NT2/D1 (cell line): ENCODE data around the gene CD27.
A peak's percentile ranks its signal among the peaks of the same experiment; 100 is the strongest.
"Not testable (repeated sequence)": the region's sequence is repeated elsewhere in the genome, so short reads cannot be mapped to it uniquely, and the experiment has no call there.

Source experiments
- DNase-seq: peaks from one replicate; pipeline ENCODE4 v3.0.0-alpha.2; 2011; ENCODE audit warnings: low read depth, low spot score
- H3K27me3 ChIP-seq: 2 replicates; pipeline ENCODE4 v1.6.0; 2011; ENCODE audit warnings: mild to moderate bottlenecking; ENCODE audit not compliant: insufficient read length, insufficient read depth
- H3K36me3 ChIP-seq: 2 replicates; pipeline ENCODE4 v1.6.1; 2011; ENCODE audit warnings: mild to moderate bottlenecking, low read length, mixed read lengths; ENCODE audit not compliant: insufficient read depth, insufficient read length
- H3K4me1 ChIP-seq: 2 replicates; pipeline ENCODE4 v1.5.1; 2011; ENCODE audit not compliant: insufficient read depth, insufficient read length
- H3K4me3 ChIP-seq: 2 replicates; pipeline ENCODE4 v1.5.1; 2011; ENCODE audit warnings: low read depth; ENCODE audit not compliant: insufficient read length
- H3K9ac ChIP-seq: 2 replicates; pipeline ENCODE4 v1.6.0; 2011; ENCODE audit warnings: low read depth; ENCODE audit not compliant: insufficient read length
- H3K9me3 ChIP-seq: 2 replicates; pipeline ENCODE4 v1.5.1; 2011; ENCODE audit warnings: mild to moderate bottlenecking, low read length; ENCODE audit not compliant: insufficient read depth
- SUZ12 ChIP-seq: IDR thresholded peaks from 2 replicates; pipeline ENCODE4 v1.6.1; 2011; ENCODE audit not compliant: insufficient read length, insufficient read depth; ENCODE audit errors: extremely low read depth
- YY1 ChIP-seq: IDR thresholded peaks from 2 replicates; pipeline ENCODE4 v1.6.1; 2011; ENCODE audit not compliant: insufficient read length, insufficient read depth
- ZNF274 ChIP-seq: IDR thresholded peaks from 2 replicates; pipeline ENCODE4 v1.6.1; 2011; ENCODE audit warnings: mild to moderate bottlenecking, low read depth, low read length

CD27 gene

DNA sequence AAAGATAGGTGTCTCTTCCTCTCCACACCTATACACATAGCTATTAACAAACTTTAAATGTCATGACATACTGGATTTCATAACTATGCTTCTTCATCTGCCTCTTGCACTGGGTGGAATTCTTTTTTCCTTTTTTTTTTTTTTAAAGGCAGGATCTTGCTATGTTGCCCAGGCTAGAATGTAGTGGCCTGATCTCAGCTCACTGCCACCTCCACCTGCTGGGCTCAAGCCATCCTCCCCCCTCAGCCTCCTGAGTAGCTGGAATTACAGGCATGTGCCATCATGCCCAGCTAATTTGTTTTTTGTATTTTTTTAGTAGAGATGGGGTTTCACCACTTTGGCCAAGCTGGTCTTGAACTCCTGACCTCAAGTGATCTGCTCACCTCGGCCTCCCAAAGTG lies 43.5 kb downstream of the CD27 start:
- Histone ChIP-seq H3K36me3 (peaks cover 26% of the 10 kb centered on the region), H3K9me3 (no peaks in the 10 kb centered on the region), H3K27me3 (no peaks in the 10 kb centered on the region), H3K4me1 (peaks cover 3% of the 10 kb centered on the region), H3K4me3 (no peak overlapping the region), H3K9ac (no peak overlapping the region)
- DNase-seq: no peak
- TF ChIP-seq ZNF274 (no peak), YY1 (no peak), SUZ12 (no peak)

DNA sequence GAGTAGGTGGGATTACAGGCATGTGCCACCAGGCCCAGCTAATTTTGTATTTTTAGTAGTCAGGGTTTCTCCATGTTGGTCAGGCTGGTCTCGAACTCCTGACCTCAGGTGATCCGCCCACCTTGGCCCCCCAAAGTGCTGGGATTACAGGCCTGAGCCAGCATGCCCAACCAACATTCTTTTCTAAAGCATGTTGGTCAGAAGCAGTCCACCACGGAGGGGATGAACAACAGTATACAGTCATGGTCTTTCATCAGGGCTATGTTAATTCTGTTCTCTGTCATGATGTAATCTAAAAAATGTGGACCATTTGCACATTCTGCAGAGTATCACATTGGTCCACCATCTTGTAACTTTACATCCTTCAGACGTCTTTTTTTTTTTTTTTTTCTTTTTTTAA lies 44.7 kb downstream of the CD27 start:
- H3K4me1 ChIP-seq: peaks cover 3% of the 10 kb centered on the region
- DNase-seq: no peak
- H3K27me3 ChIP-seq: no peaks in the 10 kb centered on the region
- H3K36me3 ChIP-seq: peaks cover 26% of the 10 kb centered on the region
- no peaks in the 10 kb centered on the region for H3K9me3 ChIP-seq
- no peak overlapping the region for H3K9ac ChIP-seq
- no peak overlapping the region for H3K4me3 ChIP-seq
- TF ChIP-seq SUZ12: no peak
- TF ChIP-seq ZNF274: no peak
- no peak for TF ChIP-seq YY1

DNA sequence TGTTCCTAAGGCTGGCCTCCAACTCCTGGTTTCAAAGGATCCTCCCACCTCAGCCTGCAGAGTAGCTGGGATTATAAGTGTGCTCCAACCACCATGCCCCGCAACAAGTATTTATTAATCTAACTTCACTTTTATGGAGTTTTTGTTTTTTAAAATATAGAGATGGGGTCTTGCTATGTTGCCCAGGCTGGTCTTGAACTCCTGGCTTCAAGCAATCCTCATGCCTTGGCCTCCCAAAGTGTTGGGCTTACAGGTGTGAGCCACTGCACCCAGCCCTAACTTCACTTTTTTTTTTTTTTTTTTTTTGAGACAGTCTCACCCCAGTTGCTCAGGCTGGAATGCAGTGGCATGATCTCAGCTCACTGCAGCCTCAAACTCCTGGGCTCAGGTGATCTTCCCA lies 45.9 kb downstream of the CD27 start:
- H3K4me3 ChIP-seq, H3K9me3 ChIP-seq, H3K9ac ChIP-seq, DNase-seq, H3K4me1 ChIP-seq, H3K27me3 ChIP-seq: not testable (repeated sequence)
- peaks cover 35% of the 10 kb centered on the region for H3K36me3 ChIP-seq

DNA sequence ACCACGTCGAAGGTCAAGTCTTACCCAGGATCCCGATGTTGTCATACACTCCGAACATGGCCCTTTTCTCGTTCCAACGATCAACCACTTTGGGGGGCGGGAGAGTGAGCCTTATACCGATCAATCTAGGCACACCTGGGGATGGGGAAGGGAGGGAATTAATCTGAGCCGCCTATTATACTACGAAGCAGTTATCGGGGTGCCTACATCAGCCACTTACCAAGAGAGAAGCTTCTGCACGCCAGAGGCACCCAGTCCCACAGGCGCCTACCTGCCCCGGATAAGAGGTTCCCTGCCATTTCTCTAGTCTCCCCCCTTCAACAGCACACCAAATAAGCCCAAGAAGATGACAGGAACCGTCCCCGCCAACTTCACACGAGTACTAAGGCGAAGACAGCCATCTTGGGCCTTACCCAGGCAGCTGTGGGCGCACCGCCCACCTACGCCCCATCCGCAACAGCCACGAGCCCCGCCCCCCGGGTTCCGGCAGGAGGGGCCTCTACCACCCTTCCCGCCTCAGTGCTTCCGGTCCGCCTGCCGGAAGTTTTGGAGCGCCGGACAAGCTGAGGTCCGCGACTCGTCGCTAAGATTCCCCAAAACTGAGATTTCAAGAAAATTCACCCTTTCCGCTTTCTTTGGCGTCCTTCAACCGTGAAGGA lies 48.2 kb downstream of the CD27 start, which contains the start of gene MRPL51:
MRPL51 (minus strand) TSS at position 425 of the 659 bp plus-strand sequence; CDS start at position 299, 126 bp downstream.
- Histone ChIP-seq H3K27me3 (no peaks in the 10 kb centered on the region), H3K36me3 (peaks cover 55% of the 10 kb centered on the region), H3K9me3 (no peaks in the 10 kb centered on the region), H3K9ac (peak within 1 kb of the TSS; percentile 97), H3K4me3 (peak within 1 kb of the TSS; percentile 98), H3K4me1 (peaks cover 3% of the 10 kb centered on the region)
- peak; percentile 81 for TF ChIP-seq YY1
- no peak for TF ChIP-seq SUZ12
- no peak for TF ChIP-seq ZNF274
- peak; percentile 100 for DNase-seq

DNA sequence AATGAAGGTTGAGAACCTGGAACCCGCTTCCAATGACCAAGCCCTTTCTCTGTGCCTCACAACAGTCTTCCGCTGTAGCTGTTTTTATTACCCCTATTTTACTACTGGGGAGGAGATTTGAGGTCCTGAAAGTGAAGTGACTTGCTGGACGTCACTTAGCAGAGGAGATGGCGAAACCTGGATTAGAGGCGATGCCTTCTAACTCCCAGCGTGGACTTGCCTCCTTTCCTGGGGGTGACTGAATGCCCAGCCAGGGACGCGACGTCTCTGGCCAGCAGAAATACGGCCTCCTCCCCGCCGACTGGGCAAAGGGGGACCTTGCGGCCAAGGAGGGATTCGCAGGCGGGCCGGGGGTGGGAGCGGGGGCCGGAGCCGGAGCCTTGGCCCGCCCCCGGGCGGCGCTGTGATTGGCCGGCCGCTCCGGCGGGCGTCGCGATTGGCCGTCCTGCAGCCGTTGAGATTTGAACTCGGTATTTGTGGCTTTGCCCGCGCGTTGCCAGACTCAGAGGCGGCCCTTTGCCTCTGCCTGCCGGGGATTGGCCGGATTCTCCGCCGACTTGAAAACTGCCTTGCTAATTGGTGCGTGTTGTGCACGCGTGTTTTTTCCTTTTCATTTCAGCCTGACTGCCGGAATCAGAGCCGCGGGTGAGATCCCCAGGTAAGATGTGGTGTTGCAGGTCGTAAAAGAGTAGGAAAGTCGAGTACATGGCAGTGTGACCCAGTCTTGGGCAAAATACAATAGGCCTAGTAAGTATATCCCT lies 48.9 kb downstream of the CD27 start, which contains the start of gene NCAPD2:
NCAPD2 (plus strand) TSS at position 606 of the 761 bp plus-strand sequence. CDS start 997 bp downstream, outside the sequence.
- no peaks in the 10 kb centered on the region for H3K9me3 ChIP-seq
- H3K9ac ChIP-seq: peak within 1 kb of the TSS; percentile 97
- peaks cover 62% of the 10 kb centered on the region for H3K36me3 ChIP-seq
- TF ChIP-seq ZNF274 (no peak), YY1 (no peak), SUZ12 (no peak)
- no peaks in the 10 kb centered on the region for H3K27me3 ChIP-seq
- DNase-seq: peak; percentile 100
- H3K4me3 ChIP-seq: peak within 1 kb of the TSS; percentile 98
- peaks cover 3% of the 10 kb centered on the region for H3K4me1 ChIP-seq

DNA sequence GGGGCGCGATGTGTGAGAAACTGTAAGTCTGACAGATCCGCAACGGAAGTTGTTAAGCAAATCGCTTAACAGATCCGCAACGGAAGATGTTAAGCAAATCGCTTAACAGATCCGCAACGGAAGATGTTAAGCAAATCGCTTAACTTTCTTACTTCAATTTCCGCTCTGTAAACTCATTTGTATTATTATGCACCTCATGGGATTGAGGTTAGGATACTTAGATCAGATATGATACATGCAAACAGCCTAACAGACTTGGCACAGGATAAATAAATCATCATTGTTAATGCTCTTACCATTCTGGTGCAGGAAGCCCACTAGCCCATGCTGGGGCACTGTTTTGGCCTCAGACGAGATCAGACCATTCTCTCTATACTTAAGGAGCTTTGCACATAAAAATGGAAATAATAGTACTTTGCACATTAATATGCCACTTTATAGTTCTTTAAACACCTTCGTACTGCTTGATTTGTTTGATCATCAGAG lies 49.5 kb downstream of the CD27 start:
- no peak for DNase-seq
- Histone ChIP-seq H3K36me3 (peaks cover 69% of the 10 kb centered on the region), H3K4me3 (peak overlapping the region; percentile 98), H3K27me3 (no peaks in the 10 kb centered on the region), H3K9ac (peak overlapping the region; percentile 71), H3K4me1 (no peaks in the 10 kb centered on the region), H3K9me3 (no peaks in the 10 kb centered on the region)
- TF ChIP-seq ZNF274 (no peak), SUZ12 (no peak), YY1 (no peak)

DNA sequence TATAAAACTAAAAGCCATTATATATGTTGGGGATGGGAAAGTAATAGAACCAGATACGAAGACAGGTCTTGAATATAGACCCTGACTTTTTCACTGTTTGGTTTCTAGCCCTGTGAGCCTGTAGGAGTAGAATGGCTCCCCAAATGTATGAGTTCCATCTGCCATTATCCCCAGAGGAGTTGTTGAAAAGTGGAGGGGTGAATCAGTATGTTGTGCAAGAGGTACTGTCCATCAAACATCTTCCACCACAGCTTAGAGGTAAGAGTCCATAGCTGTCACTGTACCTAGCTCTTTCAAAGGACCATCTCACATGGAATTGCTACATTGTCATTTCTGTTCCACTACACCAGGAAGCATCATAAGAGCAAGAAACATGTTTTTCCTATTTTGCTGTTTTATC lies 50.2 kb downstream of the CD27 start:
- no peaks in the 10 kb centered on the region for H3K27me3 ChIP-seq
- peak overlapping the region; percentile 98 for H3K4me3 ChIP-seq
- H3K4me1 ChIP-seq: no peaks in the 10 kb centered on the region
- no peak for DNase-seq
- no peak for TF ChIP-seq SUZ12
- TF ChIP-seq ZNF274: no peak
- no peak for TF ChIP-seq YY1
- H3K9ac ChIP-seq: peak overlapping the region; percentile 71
- H3K36me3 ChIP-seq: peaks cover 74% of the 10 kb centered on the region
- no peaks in the 10 kb centered on the region for H3K9me3 ChIP-seq

DNA sequence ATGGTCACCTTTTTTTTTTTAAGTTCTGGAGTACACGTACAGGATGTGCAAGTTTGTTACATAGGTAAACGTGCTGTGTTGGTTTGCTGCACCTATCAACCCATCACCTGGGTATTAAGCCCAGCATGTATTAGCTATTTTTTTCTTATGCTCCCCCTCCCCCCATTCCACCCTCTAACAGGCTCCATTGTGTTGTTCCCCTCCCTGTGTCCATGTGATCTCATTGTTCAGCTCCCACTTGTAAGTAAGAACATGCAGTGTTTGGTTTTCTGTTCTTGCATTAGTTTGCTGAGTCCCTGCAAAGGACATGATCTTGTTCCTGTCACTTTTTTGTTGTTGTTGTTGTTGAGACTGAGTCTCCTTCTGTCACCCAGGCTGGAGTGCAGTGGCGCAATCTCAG lies 52.5 kb downstream of the CD27 start:
- DNase-seq, H3K9me3 ChIP-seq, H3K9ac ChIP-seq, H3K4me1 ChIP-seq, H3K4me3 ChIP-seq, H3K27me3 ChIP-seq: not testable (repeated sequence)
- H3K36me3 ChIP-seq: peaks cover 72% of the 10 kb centered on the region
